Large intestine (tissue), 3 donors: ENCODE measurements around the gene INAFM2. TPM values are rescaled to one million over a fixed set of nuclear protein-coding genes. Genes with fewer than 3 reads are reported as not detected.

Experiments used
- DNase-seq, 2 donors: peaks; one replicate each; pipeline versions ENCODE4 v3.0.0 to v3.0.0-alpha.2; 2013
- H3K27ac ChIP-seq: one replicate; pipeline ENCODE4 v1.5.1; 2013; ENCODE audit warnings: low read length
- H3K27me3 ChIP-seq: 2 replicates; pipeline ENCODE4 v1.6.1; 2013; ENCODE audit warnings: low read length; ENCODE audit not compliant: control insufficient read depth, insufficient read depth
- H3K36me3 ChIP-seq: 2 replicates; pipeline ENCODE4 v1.6.1; 2013; ENCODE audit warnings: low read length; ENCODE audit not compliant: control insufficient read depth, insufficient read depth
- H3K4me1 ChIP-seq: one replicate; pipeline ENCODE4 v1.6.1; 2013; ENCODE audit warnings: low read length; ENCODE audit not compliant: control insufficient read depth, insufficient read depth
- H3K4me3 ChIP-seq: one replicate; pipeline ENCODE4 v1.5.1; 2013; ENCODE audit warnings: low read length
- H3K9me3 ChIP-seq: one replicate; pipeline ENCODE4 v1.6.1; 2013; ENCODE audit warnings: mild to moderate bottlenecking, low read depth, low read length, moderate library complexity; ENCODE audit not compliant: control insufficient read depth
- whole genome bisulfite sequencing: methylation state at CpG from one replicate; pipeline ENCODE4 v1.1.5; 2013; ENCODE audit warnings: low lambda C conversion rate; ENCODE audit not compliant: insufficient coverage; 5-methylcytosine and 5-hydroxymethylcytosine counted together
- polyA plus RNA-seq: library from polyadenylated mRNA; unstranded; fragments of 120-200 nt; gene quantifications from one replicate; pipeline ENCODE4 v1.2.1, GENCODE V29; 2013

The INAFM2 gene
- polyA plus RNA-seq, 1 donor: 14.6 TPM

DNA sequence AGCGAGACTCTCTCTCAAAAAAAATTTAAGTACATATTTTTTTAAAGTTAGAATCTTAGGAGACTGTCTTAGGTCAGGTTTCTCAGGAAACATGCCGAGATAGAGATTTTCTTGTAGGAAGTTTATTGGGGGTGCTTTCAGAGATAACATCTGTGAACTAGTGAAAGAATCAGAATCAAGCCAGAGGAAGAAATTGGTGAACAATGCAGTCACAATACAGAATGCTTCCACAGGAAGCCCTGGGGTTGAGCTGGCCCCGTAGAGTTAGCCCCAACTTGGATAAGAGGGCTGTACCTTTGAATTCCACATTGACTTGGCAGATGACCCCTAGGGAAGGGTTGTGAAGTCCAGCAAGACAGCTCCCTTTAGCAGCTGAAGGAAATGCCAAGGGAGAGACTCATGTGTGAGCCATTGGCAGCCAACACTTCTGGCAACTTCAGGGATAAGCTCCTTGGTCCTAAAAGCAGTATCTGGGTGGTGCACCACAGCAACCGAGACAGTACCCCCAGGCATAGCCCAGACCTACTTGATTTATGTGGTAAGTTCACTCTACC lies 8.7 kb upstream of the INAFM2 start:
- DNase-seq: no peak
- no peaks in the 10 kb centered on the region for H3K9me3 ChIP-seq
- no peak overlapping the region for H3K4me3 ChIP-seq
- no CpG with 5 or more reads among the region's 4 CpGs for WGBS
- peaks cover 16% of the 10 kb centered on the region for H3K27me3 ChIP-seq
- H3K36me3 ChIP-seq: no peaks in the 10 kb centered on the region
- no peaks in the 10 kb centered on the region for H3K4me1 ChIP-seq
- H3K27ac ChIP-seq: no peak overlapping the region

DNA sequence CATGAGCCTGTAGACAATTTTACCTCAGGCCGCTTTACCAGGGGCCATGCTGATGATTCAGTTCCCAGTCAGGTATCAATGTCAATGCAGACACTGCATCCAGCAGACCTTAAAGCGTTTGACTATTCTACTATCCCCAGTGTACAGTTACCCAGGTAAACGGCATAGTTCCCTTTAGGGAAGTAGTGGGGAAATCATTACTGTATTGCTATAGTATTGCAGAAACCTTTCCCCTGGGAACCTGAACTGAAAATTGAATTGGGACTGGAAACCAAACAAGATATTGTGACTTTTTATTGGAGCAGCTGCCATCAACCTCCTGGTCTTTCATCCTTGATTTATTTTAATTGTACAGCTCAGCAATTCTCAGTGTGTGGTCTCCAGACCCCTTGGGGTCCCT lies 6.6 kb upstream of the INAFM2 start:
- no peaks in the 10 kb centered on the region for H3K4me1 ChIP-seq
- no peak overlapping the region for H3K27ac ChIP-seq
- no peaks in the 10 kb centered on the region for H3K9me3 ChIP-seq
- DNase-seq: no peak
- no CpG with 5 or more reads among the region's 3 CpGs for WGBS
- H3K36me3 ChIP-seq: no peaks in the 10 kb centered on the region
- H3K4me3 ChIP-seq: no peak overlapping the region
- H3K27me3 ChIP-seq: peaks cover 7% of the 10 kb centered on the region

DNA sequence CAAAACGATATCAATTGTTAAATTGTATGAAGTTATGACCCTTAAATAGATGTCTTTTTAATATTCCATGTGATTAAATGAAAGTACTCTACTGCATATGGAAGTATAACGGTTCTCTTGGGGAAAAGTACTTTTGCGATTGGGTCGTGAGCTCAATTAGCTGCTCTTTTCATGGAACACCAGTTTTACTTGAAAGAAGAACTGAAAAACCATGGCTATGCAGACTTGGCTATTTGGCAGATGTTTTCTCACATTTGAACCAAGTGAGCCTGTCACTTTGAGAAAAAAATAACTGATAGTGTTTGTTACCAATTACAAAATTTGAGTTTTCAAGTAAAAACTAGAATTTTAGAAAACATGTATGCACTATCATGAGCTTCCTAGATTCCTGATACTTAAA lies 5.9 kb upstream of the INAFM2 start:
- DNase-seq: no peak
- Histone ChIP-seq H3K4me3 (no peak overlapping the region), H3K27me3 (peaks cover 3% of the 10 kb centered on the region), H3K9me3 (no peaks in the 10 kb centered on the region), H3K36me3 (no peaks in the 10 kb centered on the region), H3K27ac (no peak overlapping the region), H3K4me1 (peaks cover under 1% of the 10 kb centered on the region)
- 90% methylated on average over 2 of the region's 4 CpGs for WGBS

DNA sequence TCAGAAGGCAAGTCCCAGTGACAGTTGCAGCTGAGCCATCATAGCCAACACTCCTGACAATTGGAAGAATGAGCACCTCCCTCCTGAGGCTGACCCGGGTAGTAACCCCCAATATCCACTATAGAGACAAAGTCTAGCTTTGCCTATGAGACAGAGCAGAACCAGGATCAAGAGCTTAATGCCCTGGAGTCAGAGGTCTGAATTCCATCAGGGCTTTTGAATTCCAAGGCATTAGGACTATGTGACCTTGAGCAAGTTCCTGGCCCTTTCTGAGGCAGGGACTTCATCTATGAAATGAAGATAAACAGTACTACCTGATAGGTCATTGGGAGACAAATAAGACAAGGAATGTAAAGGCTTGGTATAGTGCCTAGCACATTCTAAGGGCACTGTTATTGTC lies 3.1 kb upstream of the INAFM2 start:
- no CpG with 5 or more reads among the region's 1 CpG for WGBS
- Histone ChIP-seq H3K36me3 (no peaks in the 10 kb centered on the region), H3K27me3 (peaks cover 6% of the 10 kb centered on the region), H3K9me3 (no peaks in the 10 kb centered on the region), H3K4me1 (peaks cover 6% of the 10 kb centered on the region), H3K27ac (no peak overlapping the region), H3K4me3 (no peak overlapping the region)
- no peak for DNase-seq

DNA sequence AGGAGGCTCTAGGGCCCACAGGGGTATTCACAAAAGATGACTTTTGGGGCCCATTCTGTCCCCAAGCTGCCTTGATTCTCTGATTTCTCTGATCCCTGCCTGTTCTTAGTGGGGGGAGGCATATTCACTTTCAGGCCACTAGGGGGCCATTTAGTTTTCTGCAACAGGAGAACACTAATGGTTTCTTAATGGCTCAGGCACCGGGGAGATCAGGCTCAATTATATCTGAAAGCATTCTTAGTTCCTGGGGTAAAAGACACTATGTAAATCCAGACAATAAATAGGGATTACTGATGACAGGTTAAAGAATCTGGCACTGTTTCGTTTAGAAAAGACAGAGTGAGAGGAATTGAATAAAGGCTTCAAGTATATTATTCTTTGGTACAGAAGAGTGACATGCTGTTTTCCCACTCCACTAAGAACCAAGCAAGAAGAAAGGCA lies 2.5 kb upstream of the INAFM2 start:
- Histone ChIP-seq H3K4me1 (peaks cover 6% of the 10 kb centered on the region), H3K27me3 (peaks cover 6% of the 10 kb centered on the region), H3K4me3 (no peak overlapping the region), H3K9me3 (no peaks in the 10 kb centered on the region), H3K27ac (no peak overlapping the region), H3K36me3 (no peaks in the 10 kb centered on the region)
- 0% methylated on average over 1 of the region's 2 CpGs for whole genome bisulfite sequencing
- DNase-seq: peak in 1 of 2 donors; percentile 52

DNA sequence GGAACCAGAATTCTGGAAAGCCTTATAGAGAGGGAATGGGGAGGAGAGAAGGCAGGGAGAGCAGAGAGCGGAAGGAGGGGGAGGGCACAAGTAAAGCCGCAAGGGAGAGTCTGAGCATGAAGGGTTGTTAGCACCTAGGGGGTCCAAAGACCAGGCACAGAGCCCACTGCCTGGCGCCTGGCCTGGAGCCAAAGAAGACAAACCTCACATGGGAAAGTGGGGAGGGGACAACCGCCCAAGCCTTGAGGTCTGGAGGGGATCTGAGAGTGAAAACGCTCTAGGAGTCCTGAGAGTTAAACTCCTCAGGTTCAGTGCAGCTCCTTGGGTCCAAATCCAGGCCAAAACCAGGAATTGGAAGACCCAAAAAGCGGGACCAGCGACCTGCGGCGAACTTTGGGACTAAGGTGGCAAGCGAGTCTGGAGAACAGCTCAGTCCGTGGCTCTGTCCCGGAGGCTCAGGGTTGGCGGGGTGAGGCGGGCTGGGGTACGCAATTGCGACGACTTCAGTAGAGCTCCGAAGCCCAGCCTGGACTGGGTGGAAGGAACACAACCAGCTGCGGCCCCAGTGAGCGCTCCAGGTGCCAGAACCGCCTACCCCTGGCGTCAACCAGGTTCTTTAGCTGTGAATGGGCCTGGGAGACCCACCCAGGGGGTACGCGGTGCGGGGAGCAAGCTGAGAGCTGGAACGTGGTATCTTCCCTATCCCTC lies 807 bp upstream of the INAFM2 start:
- H3K27me3 ChIP-seq: peaks cover 3% of the 10 kb centered on the region
- no CpG with 5 or more reads among the region's 26 CpGs for WGBS
- H3K9me3 ChIP-seq: no peaks in the 10 kb centered on the region
- peak overlapping the region; percentile 37 for H3K4me3 ChIP-seq
- peak in 1 of 2 donors; percentile 39 for DNase-seq
- peaks cover 6% of the 10 kb centered on the region for H3K4me1 ChIP-seq
- H3K27ac ChIP-seq: peak overlapping the region; percentile 31
- H3K36me3 ChIP-seq: no peaks in the 10 kb centered on the region

DNA sequence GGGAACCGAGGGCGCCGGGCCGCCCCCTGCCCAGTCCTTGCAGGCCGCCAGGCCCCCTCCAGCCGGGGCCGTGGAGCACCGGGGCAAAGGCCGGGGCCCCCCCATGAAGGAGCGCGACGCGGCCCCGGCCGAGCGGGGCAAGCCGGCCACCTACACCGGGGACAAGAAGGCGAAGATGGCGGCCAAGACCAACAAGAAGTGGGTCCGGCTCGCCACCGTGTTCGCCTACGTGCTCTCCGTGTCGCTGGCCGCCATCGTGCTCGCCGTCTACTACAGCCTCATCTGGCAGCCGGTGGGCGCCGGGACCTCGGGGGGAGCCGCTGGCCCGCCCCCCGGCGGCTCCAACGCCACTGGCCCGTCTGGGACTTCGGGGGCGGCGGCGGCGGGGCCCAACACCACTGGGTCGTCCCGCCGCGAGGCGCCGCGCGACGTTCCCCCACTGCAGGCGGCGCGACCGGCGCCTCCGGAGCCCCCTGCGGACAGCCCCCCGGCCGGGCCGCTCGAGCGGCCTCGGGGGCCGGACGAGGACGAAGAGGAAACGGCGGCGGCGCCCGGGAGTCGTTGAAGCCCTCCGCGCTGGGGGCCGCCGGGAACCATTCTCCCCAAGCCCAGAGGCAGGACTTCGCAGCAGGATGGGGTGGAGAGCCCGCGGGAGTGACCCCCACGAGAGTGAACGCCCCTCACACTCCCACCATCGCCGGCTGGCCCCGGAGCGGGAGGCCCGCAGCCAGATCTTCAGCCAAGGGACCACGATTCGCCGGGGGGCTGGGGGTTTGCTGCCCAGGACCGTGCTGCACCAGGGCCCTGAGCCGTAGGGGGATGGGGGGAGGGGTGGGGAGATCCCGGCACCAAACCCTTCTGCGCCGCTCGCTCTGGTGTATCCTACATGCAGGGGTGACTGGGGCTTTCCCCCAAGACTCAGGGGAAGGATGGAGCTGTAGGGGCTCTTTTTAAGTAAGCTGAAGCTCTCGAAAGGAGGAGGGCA lies 753 bp downstream of the INAFM2 start:
- Histone ChIP-seq H3K36me3 (no peaks in the 10 kb centered on the region), H3K9me3 (no peaks in the 10 kb centered on the region), H3K27ac (no peak overlapping the region), H3K4me3 (peak overlapping the region; percentile 52), H3K27me3 (peaks cover 3% of the 10 kb centered on the region), H3K4me1 (peaks cover 6% of the 10 kb centered on the region)
- peak in 1 of 2 donors; percentile 43 for DNase-seq
- no CpG with 5 or more reads among the region's 101 CpGs for WGBS

DNA sequence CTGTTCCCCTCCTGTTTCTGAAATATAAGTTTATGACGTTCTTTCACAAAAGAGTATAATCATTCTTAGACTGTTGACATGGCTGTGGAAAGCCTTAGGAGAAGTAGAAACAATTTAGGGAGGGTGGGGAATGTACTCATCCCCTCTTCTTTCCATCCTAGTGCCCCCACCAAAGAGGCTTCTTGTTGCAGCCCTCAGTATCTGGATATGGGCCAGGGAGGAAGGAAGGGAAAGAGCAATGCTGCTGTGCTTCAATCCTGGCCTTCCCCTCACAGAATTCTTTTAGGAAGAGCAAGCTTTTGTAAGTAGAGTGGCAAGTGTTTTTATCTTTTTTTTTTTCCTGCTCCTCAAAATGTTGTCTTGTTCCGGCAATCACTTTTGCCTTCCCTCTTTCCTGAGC lies 1.7 kb downstream of the INAFM2 start:
- Histone ChIP-seq H3K9me3 (no peaks in the 10 kb centered on the region), H3K27me3 (peaks cover 3% of the 10 kb centered on the region), H3K4me1 (peaks cover 6% of the 10 kb centered on the region), H3K27ac (no peak overlapping the region), H3K4me3 (peak overlapping the region; percentile 52), H3K36me3 (no peaks in the 10 kb centered on the region)
- no peak for DNase-seq
- WGBS: 83% methylated on average over 1 of the region's 2 CpGs

DNA sequence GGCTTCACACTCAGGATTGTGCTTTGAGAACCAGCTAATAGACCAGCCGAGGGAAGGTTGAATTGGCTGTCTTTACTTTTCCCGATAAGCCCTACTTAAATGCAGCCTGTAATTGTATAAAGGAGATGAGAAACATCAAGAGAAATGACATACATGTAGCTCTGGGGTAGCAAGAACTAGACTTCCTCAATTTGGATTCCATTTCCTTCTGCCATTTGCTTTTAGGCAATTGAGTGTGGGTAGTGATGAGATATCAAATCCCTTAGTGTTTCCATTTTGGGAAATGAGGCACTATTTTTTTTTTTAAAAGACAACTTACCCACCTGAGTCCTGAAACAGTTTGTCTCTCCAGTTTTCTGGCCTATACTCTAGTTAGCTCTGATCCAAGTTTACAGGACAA lies 2.2 kb downstream of the INAFM2 start:
- Histone ChIP-seq H3K27ac (no peak overlapping the region), H3K36me3 (no peaks in the 10 kb centered on the region)
- 100% methylated on average over 2 of the region's 2 CpGs for WGBS

DNA sequence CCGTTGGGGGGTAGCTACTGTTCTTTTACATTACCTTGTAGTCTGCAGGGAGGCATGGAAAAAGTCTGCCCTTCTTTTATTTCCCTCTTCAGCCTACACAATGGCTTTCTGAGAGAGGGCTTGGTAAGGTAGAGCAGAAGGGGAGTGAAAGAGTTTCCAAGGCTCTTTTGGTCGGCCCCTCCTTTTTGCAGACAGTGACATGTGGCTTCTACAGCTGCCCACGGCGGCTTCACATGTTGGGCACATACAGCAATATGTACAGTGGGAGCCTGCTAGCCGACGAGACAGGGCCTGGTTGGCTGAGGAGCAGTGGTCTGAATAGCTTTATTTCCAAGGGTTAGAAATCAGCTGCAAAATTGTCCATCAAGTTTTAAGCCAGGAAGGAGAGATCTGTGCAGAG lies 4.0 kb downstream of the INAFM2 start:
- DNase-seq: no peak
- Histone ChIP-seq H3K27ac (no peak overlapping the region), H3K4me3 (no peak overlapping the region), H3K4me1 (peaks cover 8% of the 10 kb centered on the region), H3K27me3 (peaks cover 3% of the 10 kb centered on the region), H3K9me3 (no peaks in the 10 kb centered on the region), H3K36me3 (no peaks in the 10 kb centered on the region)
- WGBS: no CpG with 5 or more reads among the region's 6 CpGs

More for the DNA sequence above, 2.2 kb downstream of the INAFM2 start:
- no peak overlapping the region for H3K4me3 ChIP-seq
- no peak for DNase-seq
- H3K4me1 ChIP-seq: peaks cover 8% of the 10 kb centered on the region
- H3K27me3 ChIP-seq: peaks cover 3% of the 10 kb centered on the region
- no peaks in the 10 kb centered on the region for H3K9me3 ChIP-seq
